Thoracic aorta (tissue), 2 donors: ENCODE data around the gene B9D2. TPM values are rescaled to one million over a fixed set of nuclear protein-coding genes. Genes with fewer than 3 reads are reported as not detected.
A peak's percentile ranks its signal among the peaks of the same experiment; 100 is the strongest.

Experiments
- ATAC-seq: fragments of 150-250 bp; one replicate; pipeline ENCODE4 v1.8.0; 2017; ENCODE audit warnings: low read depth; ENCODE audit not compliant: insufficient number of reproducible peaks, low FRiP score
- DNase-seq: peaks from one replicate; pipeline ENCODE4 v3.0.0-alpha.2; 2020; ENCODE audit warnings: low spot score
- H3K27ac ChIP-seq, 2 donors: fragments of 200-600 bp; sonication (generic); 1 replicate in 1 of 2; 2 replicates in 1 of 2; pipeline ENCODE4 v1.5.1; 2016; ENCODE audit warnings: mild to moderate bottlenecking in 2 of 2, moderate library complexity in 2 of 2
- H3K27me3 ChIP-seq: fragments of 200-600 bp; sonication (generic); replicated peaks from 2 replicates; pipeline ENCODE4 v1.6.0; 2016; ENCODE audit warnings: mild to moderate bottlenecking; ENCODE audit not compliant: insufficient read depth
- H3K36me3 ChIP-seq: fragments of 200-600 bp; sonication (generic); one replicate; pipeline ENCODE4 v1.5.1; 2016
- H3K4me1 ChIP-seq, 2 donors: fragments of 200-600 bp; sonication (generic); 1 replicate in 1 of 2; 2 replicates in 1 of 2; pipeline versions ENCODE4 v1.5.1 to v1.6.0; 2016; ENCODE audit warnings: low read depth in 2 of 2, mild to moderate bottlenecking in 1 of 2; ENCODE audit not compliant: control insufficient read depth in 1 of 2
- H3K4me3 ChIP-seq: fragments of 200-600 bp; sonication (generic); 2 replicates; pipeline ENCODE4 v1.5.1; 2016; ENCODE audit warnings: mild to moderate bottlenecking
- H3K9me3 ChIP-seq: fragments of 200-600 bp; sonication (generic); 2 replicates; pipeline ENCODE4 v1.5.1; 2016
- CTCF ChIP-seq: fragments of 200-600 bp; sonication (generic); IDR thresholded peaks from one replicate; pipeline ENCODE4 v1.5.1; 2019; ENCODE audit warnings: antibody characterized with exemption
- total RNA-seq, 2 donors: library from RNA; depleted of rRNA; stranded (reverse); fragments of >200 nt; gene quantifications; one replicate each; pipeline versions ENCODE4 v1.1.0 to v1.2.3, GENCODE V29; 2016

The B9D2 gene
- total RNA-seq, 2 donors from 2014 or later: 1.2 to 4.0 TPM

- ATAC-seq: no peak
- Histone ChIP-seq H3K27me3 (no peaks in the 10 kb centered on the region), H3K4me3 (no peak overlapping the region), H3K9me3 (no peaks in the 10 kb centered on the region), H3K36me3 (no peaks in the 10 kb centered on the region), H3K27ac (no peak overlapping the region), H3K4me1 (peaks cover 8 to 14% of the 10 kb centered on the region in 2 donors)
- no peak for TF ChIP-seq CTCF
- no peak for DNase-seq
These were observed 39.4 kb upstream of the B9D2 start for GRCh38 chr19:41403181-41403970.

DNA sequence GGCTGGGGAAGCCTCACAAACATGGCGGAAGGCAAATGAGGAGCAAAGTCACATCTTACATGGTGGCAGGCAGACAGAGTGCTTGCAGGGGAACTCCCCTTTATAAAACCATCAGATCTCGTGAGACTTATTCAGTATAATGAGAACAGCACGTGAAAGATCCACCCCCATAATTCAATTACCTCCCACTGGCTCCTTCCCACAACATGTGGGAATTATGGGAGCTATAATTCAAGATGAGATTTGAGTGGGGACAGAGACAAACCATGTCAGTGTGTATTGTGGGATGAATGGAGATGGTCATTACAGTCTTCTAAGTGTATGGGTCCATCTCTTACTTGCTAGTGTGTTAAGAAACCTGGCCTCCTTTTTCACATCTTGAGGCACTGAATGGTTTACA lies 38.1 kb upstream of the B9D2 start:
- ATAC-seq: no peak
- no peaks in the 10 kb centered on the region for H3K9me3 ChIP-seq
- no peak overlapping the region for H3K4me3 ChIP-seq
- H3K4me1 ChIP-seq: peaks cover 9 to 11% of the 10 kb centered on the region in 2 donors
- no peak for DNase-seq
- H3K27ac ChIP-seq: no peak overlapping the region
- H3K27me3 ChIP-seq: no peaks in the 10 kb centered on the region
- no peaks in the 10 kb centered on the region for H3K36me3 ChIP-seq
- TF ChIP-seq CTCF: no peak

DNA sequence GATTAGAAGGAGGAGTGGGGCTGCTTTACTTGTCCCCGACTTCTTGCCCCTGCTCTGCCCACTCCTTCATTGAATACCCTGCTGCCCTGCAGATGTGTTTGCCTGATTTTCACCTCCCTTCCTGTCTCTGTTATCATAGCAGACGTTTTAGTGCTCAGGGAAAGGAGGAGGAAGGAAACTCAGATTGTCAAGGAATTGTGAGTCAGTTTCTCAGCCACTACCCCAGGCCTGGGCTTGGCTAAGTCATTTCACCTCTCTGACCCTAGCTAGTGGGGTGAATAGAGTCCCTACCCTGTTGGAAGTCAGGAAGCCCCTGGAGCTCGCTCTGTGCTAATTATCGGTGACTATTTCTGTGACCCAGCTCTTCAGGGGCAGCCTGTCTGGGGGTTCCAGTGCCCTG lies 37.5 kb upstream of the B9D2 start:
- Histone ChIP-seq H3K27me3 (no peaks in the 10 kb centered on the region), H3K4me1 (peaks cover 10 to 11% of the 10 kb centered on the region in 2 donors), H3K4me3 (no peak overlapping the region), H3K27ac (no peak overlapping the region), H3K9me3 (no peaks in the 10 kb centered on the region), H3K36me3 (no peaks in the 10 kb centered on the region)
- TF ChIP-seq CTCF: no peak
- DNase-seq (no peak), ATAC-seq (no peak)

DNA sequence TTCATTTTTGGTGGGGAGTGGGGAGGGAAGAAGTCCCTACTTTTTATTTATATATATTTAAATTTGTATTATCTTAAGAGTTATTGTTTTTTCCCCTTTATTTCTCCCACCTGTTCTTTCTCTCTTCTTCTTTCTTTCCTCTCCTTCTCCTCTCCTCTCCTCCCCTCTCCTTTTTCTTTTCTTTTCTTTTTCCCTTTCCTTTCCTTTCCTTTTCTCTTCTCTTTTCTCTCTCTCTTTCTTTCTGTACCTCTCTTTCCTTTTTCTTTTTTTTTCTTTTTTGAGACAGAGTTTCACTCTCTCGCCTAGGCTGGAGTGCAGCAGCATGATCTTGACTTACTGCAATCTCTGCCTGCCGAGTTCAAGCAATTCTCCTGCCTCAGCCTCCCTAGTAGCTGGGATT lies 35.6 kb upstream of the B9D2 start:
- ATAC-seq: no peak
- H3K4me3 ChIP-seq: no peak overlapping the region
- H3K27me3 ChIP-seq: no peaks in the 10 kb centered on the region

DNA sequence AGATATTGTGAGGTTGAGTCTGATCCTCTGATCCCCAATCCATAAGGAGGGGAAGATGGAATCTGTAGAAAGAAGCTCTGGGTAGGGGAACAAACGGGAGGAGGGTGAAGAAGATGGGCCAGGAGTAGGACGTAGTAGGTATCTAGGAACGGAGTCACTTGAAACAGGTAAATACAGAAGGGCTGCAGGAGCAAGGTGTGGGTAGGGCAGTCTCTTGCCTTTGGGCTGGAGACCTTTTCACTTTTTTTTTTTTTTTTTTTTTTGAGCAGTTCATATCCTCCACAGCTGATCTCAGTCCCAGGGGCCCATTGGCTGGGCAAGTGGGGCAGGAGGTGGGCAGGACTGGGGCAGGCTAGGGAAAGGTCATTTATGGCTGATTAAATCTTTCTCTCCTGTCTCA lies 35.1 kb upstream of the B9D2 start:
- DNase-seq: no peak
- no peak for ATAC-seq
- H3K27me3 ChIP-seq: no peaks in the 10 kb centered on the region
- H3K27ac ChIP-seq: no peak overlapping the region
- H3K4me1 ChIP-seq: peaks cover 13 to 17% of the 10 kb centered on the region in 2 donors
- H3K4me3 ChIP-seq: peak overlapping the region; percentile 95
- no peak for TF ChIP-seq CTCF
- no peaks in the 10 kb centered on the region for H3K9me3 ChIP-seq
- H3K36me3 ChIP-seq: no peaks in the 10 kb centered on the region

More for the DNA sequence above, 35.6 kb upstream of the B9D2 start:
- Histone ChIP-seq H3K9me3 (no peaks in the 10 kb centered on the region), H3K36me3 (no peaks in the 10 kb centered on the region), H3K4me1 (peaks cover 13 to 17% of the 10 kb centered on the region in 2 donors), H3K27ac (no peak overlapping the region)
- TF ChIP-seq CTCF: no peak
- no peak for DNase-seq
